Measurements from ENCODE around the gene LCN10.

Gene LCN10

DNA sequence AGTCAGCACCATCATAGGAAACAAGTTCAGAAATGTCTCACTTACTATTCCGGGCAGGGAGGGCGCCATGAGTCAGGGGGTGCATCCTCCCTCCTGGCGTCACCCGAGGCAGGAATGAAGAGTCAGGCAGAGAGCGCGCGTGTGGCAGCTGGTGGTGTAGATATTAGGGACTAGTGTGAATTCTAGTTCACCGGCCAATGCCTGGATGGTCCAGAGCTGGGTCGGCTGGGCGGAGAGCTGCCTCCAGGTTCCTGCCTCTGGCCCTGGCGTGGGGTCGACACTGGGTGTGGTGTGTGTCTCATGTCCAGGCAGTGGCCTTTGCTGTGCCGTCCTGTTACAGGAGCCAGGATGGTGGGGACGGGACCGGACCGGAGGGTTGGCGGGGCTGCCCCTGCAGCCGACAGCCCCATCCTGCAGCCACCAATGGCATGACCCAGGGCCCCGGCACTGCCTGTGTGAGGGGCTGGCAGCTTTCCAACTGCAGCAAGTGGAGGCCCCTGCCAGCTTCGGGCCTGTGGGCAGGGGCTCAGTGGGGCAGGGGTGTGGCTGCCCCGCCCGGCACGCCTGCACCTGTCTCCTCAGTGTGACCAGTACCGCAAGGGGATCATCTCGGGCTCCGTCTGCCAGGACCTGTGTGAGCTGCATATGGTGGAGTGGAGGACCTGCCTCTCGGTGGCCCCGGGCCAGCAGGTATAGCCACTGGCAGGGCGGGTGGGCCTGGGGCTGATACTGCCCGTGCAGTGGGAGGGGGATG lies 21.2 kb downstream of the LCN10 start:
- peaks cover 33% of the 10 kb centered on the region for H3K36me3 ChIP-seq (ENCODE audit: control insufficient read depth, insufficient read depth, low read length)
- H3K27me3 ChIP-seq (replicated peaks; ENCODE audit: control insufficient read depth, insufficient read depth, low read length), result no peaks in the 10 kb centered on the region
- DNase-seq (ENCODE audit: extremely low read depth, insufficient read length), result no peak
- TF ChIP-seq, protein P1, sequence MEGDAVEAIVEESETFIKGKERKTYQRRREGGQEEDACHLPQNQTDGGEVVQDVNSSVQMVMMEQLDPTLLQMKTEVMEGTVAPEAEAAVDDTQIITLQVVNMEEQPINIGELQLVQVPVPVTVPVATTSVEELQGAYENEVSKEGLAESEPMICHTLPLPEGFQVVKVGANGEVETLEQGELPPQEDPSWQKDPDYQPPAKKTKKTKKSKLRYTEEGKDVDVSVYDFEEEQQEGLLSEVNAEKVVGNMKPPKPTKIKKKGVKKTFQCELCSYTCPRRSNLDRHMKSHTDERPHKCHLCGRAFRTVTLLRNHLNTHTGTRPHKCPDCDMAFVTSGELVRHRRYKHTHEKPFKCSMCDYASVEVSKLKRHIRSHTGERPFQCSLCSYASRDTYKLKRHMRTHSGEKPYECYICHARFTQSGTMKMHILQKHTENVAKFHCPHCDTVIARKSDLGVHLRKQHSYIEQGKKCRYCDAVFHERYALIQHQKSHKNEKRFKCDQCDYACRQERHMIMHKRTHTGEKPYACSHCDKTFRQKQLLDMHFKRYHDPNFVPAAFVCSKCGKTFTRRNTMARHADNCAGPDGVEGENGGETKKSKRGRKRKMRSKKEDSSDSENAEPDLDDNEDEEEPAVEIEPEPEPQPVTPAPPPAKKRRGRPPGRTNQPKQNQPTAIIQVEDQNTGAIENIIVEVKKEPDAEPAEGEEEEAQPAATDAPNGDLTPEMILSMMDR (IDR thresholded peaks at IDR 0.05; ENCODE audit: insufficient read depth, low read length, poor library complexity, severe bottlenecking), result no peak
- H3K4me3 ChIP-seq (replicated peaks; ENCODE audit: low read depth, low read length), result no peak overlapping the region

DNA sequence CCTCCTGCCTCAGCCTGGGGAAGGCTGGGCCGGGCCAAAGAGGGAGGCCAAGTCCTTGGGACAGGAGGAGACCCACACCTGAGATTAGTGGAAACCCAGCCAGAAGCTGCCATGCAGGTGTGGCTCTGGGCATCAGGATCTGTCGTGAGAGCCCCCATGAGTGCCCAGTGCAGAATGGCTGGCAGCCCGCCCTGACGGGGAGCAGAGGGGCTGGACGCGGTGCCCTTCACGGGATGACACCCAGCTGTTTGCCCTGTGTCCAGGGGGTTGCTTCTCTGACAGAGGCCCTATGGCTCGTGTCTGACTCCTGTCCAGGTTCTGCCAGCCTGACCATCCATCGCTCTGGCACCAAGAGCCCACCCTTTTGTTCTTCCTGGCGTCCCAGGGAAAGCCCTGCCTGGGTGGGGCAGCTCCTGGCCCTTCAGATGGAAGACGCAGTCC lies 21.8 kb downstream of the LCN10 start:
- DNase-seq (ENCODE audit: extremely low read depth, insufficient read length), result no peak
- TF ChIP-seq, protein P1 (IDR thresholded peaks at IDR 0.05; ENCODE audit: insufficient read depth, low read length, poor library complexity, severe bottlenecking), result no peak
- Histone ChIP-seq H3K4me3 (replicated peaks; ENCODE audit: low read depth, low read length) (no peak overlapping the region), H3K36me3 (ENCODE audit: control insufficient read depth, insufficient read depth, low read length) (peaks cover 28% of the 10 kb centered on the region), H3K27me3 (replicated peaks; ENCODE audit: control insufficient read depth, insufficient read depth, low read length) (no peaks in the 10 kb centered on the region)

DNA sequence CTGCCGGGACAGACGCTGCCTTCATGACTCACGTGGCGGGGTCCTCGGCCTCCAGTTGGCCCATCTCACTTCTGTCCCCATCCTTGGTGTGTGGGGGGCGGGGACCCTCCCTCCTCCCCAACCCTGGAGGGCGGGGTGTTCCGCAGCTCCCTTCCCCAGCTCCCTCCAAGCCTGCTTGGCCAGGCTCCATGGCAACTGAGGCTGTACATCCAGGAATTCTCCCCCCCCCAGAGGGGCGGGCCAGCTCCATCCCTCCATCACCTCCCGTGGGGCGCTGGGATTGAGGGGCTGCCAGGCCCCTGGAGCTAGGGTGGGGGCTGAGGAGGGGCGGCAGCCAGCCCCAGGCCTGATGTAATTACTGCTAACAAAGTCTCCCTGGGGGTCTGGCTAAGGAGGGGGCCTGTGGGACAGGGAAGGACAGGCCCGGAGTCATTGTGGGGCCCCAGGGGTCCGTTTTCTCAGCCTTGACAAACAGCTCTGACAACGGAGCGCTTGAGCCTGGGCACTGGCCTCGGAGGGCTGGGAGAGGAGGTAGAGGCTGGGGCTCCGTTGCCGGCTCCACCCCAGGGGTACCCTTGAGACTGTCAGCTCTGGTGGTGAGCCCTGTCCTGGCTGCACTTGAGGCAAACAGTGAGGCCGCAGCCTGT lies 22.4 kb downstream of the LCN10 start:
- Histone ChIP-seq H3K36me3 (ENCODE audit: control insufficient read depth, insufficient read depth, low read length) (peaks cover 23% of the 10 kb centered on the region), H3K27me3 (replicated peaks; ENCODE audit: control insufficient read depth, insufficient read depth, low read length) (no peaks in the 10 kb centered on the region), H3K4me3 (replicated peaks; ENCODE audit: low read depth, low read length) (no peak overlapping the region)
- TF ChIP-seq, protein P1 (IDR thresholded peaks at IDR 0.05; ENCODE audit: insufficient read depth, low read length, poor library complexity, severe bottlenecking), result no peak
- no peak for DNase-seq (ENCODE audit: extremely low read depth, insufficient read length)

DNA sequence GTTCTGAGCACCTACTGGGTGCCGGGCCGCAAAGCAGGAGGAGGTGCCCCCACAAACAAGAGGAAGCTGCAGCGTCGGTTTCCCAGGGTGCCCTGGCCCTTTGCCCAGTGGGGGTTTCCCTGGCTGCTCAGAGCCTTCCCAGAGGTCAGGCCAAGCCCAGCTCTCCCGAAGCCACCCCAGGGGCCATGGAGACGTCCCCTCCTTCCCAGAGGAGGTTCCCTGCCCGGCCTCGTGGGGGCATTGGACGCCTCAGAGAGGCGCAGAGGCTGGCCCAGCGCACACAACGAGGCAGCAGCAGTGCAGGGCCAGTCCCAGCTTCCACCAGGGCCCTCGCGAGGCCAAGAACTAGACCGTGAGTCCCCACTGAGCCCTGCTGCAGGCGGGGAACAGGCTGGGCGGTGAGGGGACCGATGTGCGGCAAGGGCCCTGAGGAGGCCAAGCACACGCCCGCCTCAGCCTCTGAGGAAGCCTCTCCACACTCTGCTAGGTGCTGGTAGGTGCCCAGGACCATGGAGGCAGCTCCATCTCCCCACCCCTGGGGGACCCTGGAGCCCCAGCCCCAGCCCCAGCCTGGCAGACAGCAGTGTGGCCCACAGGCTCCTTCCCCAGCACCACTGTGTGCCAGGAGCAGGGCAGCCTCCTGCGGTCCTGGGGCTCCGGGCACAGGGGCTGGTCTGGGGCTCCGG lies 23.4 kb downstream of the LCN10 start:
- TF ChIP-seq, protein P1 (IDR thresholded peaks at IDR 0.05; ENCODE audit: insufficient read depth, low read length, poor library complexity, severe bottlenecking), result no peak
- Histone ChIP-seq H3K36me3 (ENCODE audit: control insufficient read depth, insufficient read depth, low read length) (peaks cover 18% of the 10 kb centered on the region), H3K4me3 (replicated peaks; ENCODE audit: low read depth, low read length) (no peak overlapping the region)

DNA sequence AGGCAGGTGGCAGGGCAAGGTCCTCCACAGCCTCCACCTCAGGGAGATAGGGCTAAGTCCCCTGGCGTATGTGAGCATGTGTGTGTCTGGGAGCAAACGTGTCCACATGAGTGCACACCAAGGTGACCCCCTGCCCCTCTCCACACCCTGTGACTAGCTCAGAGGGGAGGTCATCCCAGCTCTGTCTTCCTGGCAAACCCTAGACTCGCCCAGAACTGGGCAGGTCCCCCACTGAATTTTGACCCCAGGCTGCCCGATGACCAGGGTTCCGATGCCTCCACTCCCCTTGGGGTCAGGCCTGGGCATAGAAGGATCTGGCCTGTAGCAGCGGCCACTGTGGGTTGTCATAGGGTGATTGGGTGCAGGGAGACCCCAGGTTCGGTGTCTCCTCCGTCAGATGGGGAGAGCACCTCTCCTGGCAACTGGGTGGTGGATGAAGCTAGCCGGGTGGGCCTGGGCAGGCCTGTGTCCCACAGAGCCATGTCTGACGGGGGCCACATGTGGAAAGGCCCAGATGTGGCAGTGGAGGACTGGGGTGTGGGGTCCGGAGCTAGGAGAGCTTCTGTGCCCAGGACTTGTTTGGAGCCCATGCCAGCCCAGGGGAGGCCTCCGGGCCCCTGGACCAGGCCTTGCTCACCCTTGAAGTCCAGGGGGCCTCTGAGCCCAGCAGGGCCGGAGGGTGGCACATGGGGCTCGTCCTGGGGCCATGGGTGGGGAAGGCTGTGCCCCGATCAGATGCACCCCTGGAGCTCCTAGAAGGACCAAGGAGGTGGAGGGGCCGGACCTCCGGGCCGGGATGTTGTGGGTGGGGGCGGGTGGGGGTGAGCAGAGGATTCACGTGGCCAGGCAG lies 24.2 kb downstream of the LCN10 start:
- H3K4me3 ChIP-seq (replicated peaks; ENCODE audit: low read depth, low read length), result no peak overlapping the region
- peaks cover 11% of the 10 kb centered on the region for H3K36me3 ChIP-seq (ENCODE audit: control insufficient read depth, insufficient read depth, low read length)
- no peak for DNase-seq (ENCODE audit: extremely low read depth, insufficient read length)
- TF ChIP-seq, protein P1 (IDR thresholded peaks at IDR 0.05; ENCODE audit: insufficient read depth, low read length, poor library complexity, severe bottlenecking), result no peak
- H3K27me3 ChIP-seq (replicated peaks; ENCODE audit: control insufficient read depth, insufficient read depth, low read length), result peaks cover 2% of the 10 kb centered on the region

More for the DNA sequence above, 23.4 kb downstream of the LCN10 start:
- DNase-seq (ENCODE audit: extremely low read depth, insufficient read length), result no peak
- peaks cover under 1% of the 10 kb centered on the region; the same call in 1 of the 2 replicates for H3K27me3 ChIP-seq (replicated peaks; ENCODE audit: control insufficient read depth, insufficient read depth, low read length)
